GM21423 (cell line): ENCODE results near the gene RSF1.

Experiments
- ATAC-seq: cut with Tn5 transposase; IDR thresholded peaks from one replicate; pipeline ENCODE4 v1.9.1; 2021; ENCODE audit warnings: mild to moderate bottlenecking, moderate library complexity; ENCODE audit not compliant: unreplicated experiment

Gene RSF1

GRCh38 chr11:77806415-77806814 lies 14.1 kb downstream of the RSF1 start:
- no peak for ATAC-seq

GRCh38 chr11:77801477-77801876 lies 19.0 kb downstream of the RSF1 start:
- ATAC-seq = no peak

GRCh38 chr11:77800449-77800848 lies 20.1 kb downstream of the RSF1 start:
- ATAC-seq = no peak

GRCh38 chr11:77799338-77799737 lies 21.2 kb downstream of the RSF1 start:
- ATAC-seq = no peak

- ATAC-seq = no peak
Observed at GRCh38 chr11:77793972-77794371, 26.6 kb downstream of the RSF1 start.

- ATAC-seq = no peak
Observed at GRCh38 chr11:77791301-77791700, 29.2 kb downstream of the RSF1 start.

GRCh38 chr11:77789731-77790476 lies 30.6 kb downstream of the RSF1 start:
- no peak for ATAC-seq

GRCh38 chr11:77789061-77789730 lies 31.3 kb downstream of the RSF1 start:
- ATAC-seq = no peak

GRCh38 chr11:77784572-77784971 lies 36.0 kb downstream of the RSF1 start:
- no peak for ATAC-seq

GRCh38 chr11:77783025-77783424 lies 37.5 kb downstream of the RSF1 start:
- no peak for ATAC-seq

- ATAC-seq = no peak
Observed at GRCh38 chr11:77779935-77780334, 40.6 kb downstream of the RSF1 start.

- ATAC-seq = no peak
Observed at GRCh38 chr11:77778549-77778948, 42.0 kb downstream of the RSF1 start.

- ATAC-seq = no peak
Observed at GRCh38 chr11:77778118-77778517, 42.4 kb downstream of the RSF1 start.

GRCh38 chr11:77776455-77776854 lies 44.1 kb downstream of the RSF1 start:
- ATAC-seq = no peak

GRCh38 chr11:77775936-77776335 lies 44.6 kb downstream of the RSF1 start:
- no peak for ATAC-seq

GRCh38 chr11:77771135-77771534 lies 49.4 kb downstream of the RSF1 start:
- no peak for ATAC-seq

- no peak for ATAC-seq
Observed at GRCh38 chr11:77770629-77771028, 49.9 kb downstream of the RSF1 start.

GRCh38 chr11:77762426-77762825 lies 58.1 kb downstream of the RSF1 start:
- no peak for ATAC-seq

GRCh38 chr11:77761491-77761890 lies 59.0 kb downstream of the RSF1 start:
- ATAC-seq = no peak

- no peak for ATAC-seq
Observed at GRCh38 chr11:77758331-77758730, 62.2 kb downstream of the RSF1 start.

GRCh38 chr11:77753230-77753629 lies 67.3 kb downstream of the RSF1 start:
- no peak for ATAC-seq

GRCh38 chr11:77752516-77752915 lies 68.0 kb downstream of the RSF1 start:
- no peak for ATAC-seq
